H9 (cell line): ENCODE measurements around the gene AFAP1L1. TPM values are rescaled to one million over a fixed set of nuclear protein-coding genes. Genes with fewer than 3 reads are reported as not detected.

Experiments used
- DNase-seq: peaks from one replicate; pipeline ENCODE4 v3.0.0-alpha.2; 2017
- H2AFZ ChIP-seq: one replicate; pipeline ENCODE4 v1.6.1; 2013; ENCODE audit warnings: mild to moderate bottlenecking, low read length, control low read depth, moderate library complexity
- H2AK5ac ChIP-seq: 2 replicates; pipeline ENCODE4 v1.6.1; 2013; ENCODE audit warnings: low read length, control low read depth, mixed read lengths; ENCODE audit not compliant: insufficient read length
- H2BK120ac ChIP-seq: one replicate; pipeline ENCODE4 v1.6.1; 2013; ENCODE audit warnings: low read depth, mild to moderate bottlenecking, low read length, control low read depth, inconsistent platforms; ENCODE audit not compliant: poor library complexity, severe bottlenecking
- H2BK12ac ChIP-seq: 2 replicates; pipeline ENCODE4 v1.6.1; 2013; ENCODE audit warnings: low read length, control low read depth, mixed read lengths, low read depth; ENCODE audit not compliant: insufficient read length
- H2BK15ac ChIP-seq: 2 replicates; pipeline ENCODE4 v1.6.1; 2013; ENCODE audit warnings: low read depth, low read length, control low read depth
- H2BK20ac ChIP-seq: one replicate; pipeline ENCODE4 v1.6.1; 2013; ENCODE audit warnings: low read depth, mild to moderate bottlenecking, low read length, control low read depth, inconsistent platforms; ENCODE audit not compliant: poor library complexity, severe bottlenecking
- H2BK5ac ChIP-seq: 2 replicates; pipeline ENCODE4 v1.6.1; 2013; ENCODE audit warnings: low read length, control low read depth, mixed read lengths; ENCODE audit not compliant: insufficient read length
- H3K14ac ChIP-seq: 2 replicates; pipeline ENCODE4 v1.6.1; 2013; ENCODE audit warnings: low read length, control low read depth; ENCODE audit not compliant: insufficient read depth
- H3K18ac ChIP-seq: 2 replicates; pipeline ENCODE4 v1.6.1; 2013; ENCODE audit warnings: low read depth, mild to moderate bottlenecking, mixed read lengths, low read length, control low read depth; ENCODE audit not compliant: insufficient read length
- H3K23ac ChIP-seq: 2 replicates; pipeline ENCODE4 v1.6.1; 2013; ENCODE audit warnings: low read length, control low read depth, mixed read lengths, low read depth; ENCODE audit not compliant: insufficient read length
- H3K23me2 ChIP-seq: 2 replicates; pipeline ENCODE4 v1.6.1; 2013; ENCODE audit warnings: low read depth, mild to moderate bottlenecking, mixed read lengths, low read length, control low read depth; ENCODE audit not compliant: insufficient read length, poor library complexity, severe bottlenecking
- H3K27ac ChIP-seq: 2 replicates; pipeline ENCODE4 v1.5.1; 2013; ENCODE audit warnings: low read length, control low read depth, mixed read lengths, low read depth; ENCODE audit not compliant: insufficient read length
- H3K27me3 ChIP-seq: 2 replicates; pipeline ENCODE4 v1.6.1; 2013; ENCODE audit warnings: low read length, control low read depth, inconsistent platforms; ENCODE audit not compliant: insufficient read depth
- H3K4ac ChIP-seq: 2 replicates; pipeline ENCODE4 v1.6.1; 2013; ENCODE audit warnings: low read depth, mild to moderate bottlenecking, control low read depth, inconsistent platforms, low read length, moderate library complexity
- H3K4me1 ChIP-seq: 2 replicates; pipeline ENCODE4 v1.6.1; 2013; ENCODE audit warnings: low read length, control low read depth, inconsistent platforms; ENCODE audit not compliant: insufficient read depth
- H3K4me2 ChIP-seq: 2 replicates; pipeline ENCODE4 v1.6.1; 2013; ENCODE audit warnings: low read length, control low read depth, mixed read lengths; ENCODE audit not compliant: insufficient read length, insufficient read depth
- H3K56ac ChIP-seq: 2 replicates; pipeline ENCODE4 v1.6.1; 2013; ENCODE audit warnings: low read depth, mild to moderate bottlenecking, mixed read lengths, low read length, control low read depth; ENCODE audit not compliant: insufficient read length
- H3K79me1 ChIP-seq: 2 replicates; pipeline ENCODE4 v1.6.1; 2013; ENCODE audit warnings: low read depth, mild to moderate bottlenecking, moderate library complexity, low read length, control low read depth, inconsistent platforms; ENCODE audit not compliant: insufficient read depth, poor library complexity, severe bottlenecking
- H3K79me2 ChIP-seq: 2 replicates; pipeline ENCODE4 v1.6.1; 2013; ENCODE audit warnings: low read length, control low read depth, inconsistent platforms; ENCODE audit not compliant: insufficient read depth
- H3K9ac ChIP-seq: 2 replicates; pipeline ENCODE4 v1.6.1; 2013; ENCODE audit warnings: low read length, control low read depth, mixed read lengths; ENCODE audit not compliant: insufficient read length; ENCODE audit errors: extremely low read depth
- H3K9me3 ChIP-seq: one replicate; pipeline ENCODE4 v1.6.1; 2013; ENCODE audit warnings: low read depth, low read length, inconsistent platforms; ENCODE audit not compliant: control insufficient read depth
- H3T11ph ChIP-seq: one replicate; pipeline ENCODE4 v1.6.1; 2013; ENCODE audit warnings: mild to moderate bottlenecking, low read length, control low read depth, inconsistent platforms
- H4K20me1 ChIP-seq: one replicate; pipeline ENCODE4 v1.6.1; 2013; ENCODE audit not compliant: control insufficient read depth, insufficient read length, insufficient read depth
- H4K5ac ChIP-seq: 2 replicates; pipeline ENCODE4 v1.6.1; 2013; ENCODE audit warnings: low read depth, mild to moderate bottlenecking, mixed read lengths, low read length, control low read depth; ENCODE audit not compliant: insufficient read length
- H4K8ac ChIP-seq: replicated peaks from 2 replicates; pipeline ENCODE4 v1.6.1; 2013; ENCODE audit warnings: low read length, control low read depth, mixed read lengths, low read depth; ENCODE audit not compliant: insufficient read length
- H4K91ac ChIP-seq: 2 replicates; pipeline ENCODE4 v1.6.1; 2013; ENCODE audit warnings: low read depth, mild to moderate bottlenecking, moderate library complexity, mixed read lengths, low read length, control low read depth; ENCODE audit not compliant: insufficient read length
- H3K27ac Mint-ChIP-seq, 3 experiments: 2 replicates in 2 of 3; 3 replicates in 1 of 3; pipeline ENCODE4 v1.8.0; 2020 to 2021; ENCODE audit warnings: mixed read lengths in 3 of 3, mild to moderate bottlenecking in 1 of 3, moderate library complexity in 1 of 3
- H3K27me3 Mint-ChIP-seq: 2 replicates; pipeline ENCODE4 v1.8.0; 2021; ENCODE audit warnings: low read depth, mild to moderate bottlenecking, moderate library complexity, mixed read lengths
- H3K36me3 Mint-ChIP-seq, 3 experiments: 2 replicates in 2 of 3; 3 replicates in 1 of 3; pipeline ENCODE4 v1.8.0; 2020 to 2021; ENCODE audit warnings: low read depth in 3 of 3, mixed read lengths in 3 of 3; ENCODE audit not compliant: insufficient read depth in 1 of 3
- H3K4me1 Mint-ChIP-seq, 2 experiments: 2 replicates each; pipeline ENCODE4 v1.8.0; 2020; ENCODE audit warnings: mixed read lengths in 2 of 2
- H3K4me3 Mint-ChIP-seq, 2 experiments: 2 replicates in 1 of 2; 3 replicates in 1 of 2; pipeline ENCODE4 v1.8.0; 2020 to 2021; ENCODE audit warnings: mild to moderate bottlenecking in 2 of 2, mixed read lengths in 2 of 2, moderate library complexity in 1 of 2
- H3K9me3 Mint-ChIP-seq, 2 experiments: 2 replicates in 1 of 2; 3 replicates in 1 of 2; pipeline ENCODE4 v1.8.0; 2020; ENCODE audit warnings: mild to moderate bottlenecking in 2 of 2, mixed read lengths in 2 of 2, moderate library complexity in 1 of 2
- WGBS: extraction: QIAGEN DNeasy Blood & Tissue Kit; methylation state at CpG from one replicate; pipeline ENCODE4 v1.1.7; 2013; ENCODE audit warnings: missing lambda C conversion rate, low lambda C conversion rate, mixed read lengths; ENCODE audit not compliant: insufficient read length; ENCODE audit errors: extremely low coverage; 5-methylcytosine and 5-hydroxymethylcytosine counted together
- total RNA-seq: library from RNA; stranded (reverse); gene quantifications from 2 replicates; pipeline ENCODE4 v1.2.1, GENCODE V29; 2021
- TF ChIP-seq, protein P1 (sequence below): fragments of 200-600 bp; sonication (generic); conservative IDR thresholded peaks from 3 replicates; pipeline ENCODE4 v1.8.0; 2021; ENCODE audit warnings: antibody characterized with exemption, mild to moderate bottlenecking

AFAP1L1 gene
- total RNA-seq, 1 experiment from 2014 or later, result 1.8 TPM

DNA sequence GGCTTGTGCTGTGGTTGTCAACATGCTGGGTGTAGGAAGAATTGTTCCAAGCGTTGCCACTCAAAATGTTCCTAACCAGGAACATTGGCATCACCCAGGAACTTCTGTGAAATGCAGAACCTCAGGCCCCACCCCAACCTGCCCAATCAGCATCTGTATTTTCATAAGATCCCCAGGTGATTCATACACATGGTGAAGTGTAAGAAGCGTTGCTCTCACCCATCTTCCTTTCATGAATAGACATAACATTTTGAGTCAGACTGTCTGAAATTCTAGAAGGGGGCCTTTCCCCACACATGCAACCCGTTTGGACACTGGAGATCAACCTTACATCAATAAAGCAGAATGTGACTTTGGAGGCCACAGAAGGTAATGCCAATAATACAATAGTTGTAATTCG is 9.3 kb upstream of the AFAP1L1 start:
- Histone ChIP-seq H2BK20ac (no peak overlapping the region), H3K27ac (no peak overlapping the region), H3K4me1 (no peaks in the 10 kb centered on the region), H3K23me2 (no peaks in the 10 kb centered on the region), H3K18ac (no peak overlapping the region), H3K14ac (no peak overlapping the region), H4K91ac (no peak overlapping the region), H4K8ac (no peak overlapping the region), H3K4ac (no peak overlapping the region), H3K9me3 (no peaks in the 10 kb centered on the region), H2BK5ac (no peak overlapping the region), H2BK12ac (no peak overlapping the region), H2AK5ac (no peak overlapping the region), H3K79me2 (no peaks in the 10 kb centered on the region), H3K23ac (no peak overlapping the region), H3K9ac (no peak overlapping the region), H3K56ac (no peak overlapping the region), H3K79me1 (no peaks in the 10 kb centered on the region), H3K4me2 (no peak overlapping the region), H3K27me3 (no peaks in the 10 kb centered on the region), H2BK15ac (no peak overlapping the region), H4K20me1 (no peaks in the 10 kb centered on the region), H2AFZ (no peak overlapping the region), H4K5ac (no peak overlapping the region), H2BK120ac (no peak overlapping the region), H3T11ph (no peak overlapping the region)
- DNase-seq, result no peak
- H3K4me3 Mint-ChIP-seq, result no peak overlapping the region
- H3K4me1 Mint-ChIP-seq, result peaks cover 9 to 10% of the 10 kb centered on the region in 2 experiments
- H3K27me3 Mint-ChIP-seq, result peaks cover 50% of the 10 kb centered on the region
- no peak overlapping the region for H3K27ac Mint-ChIP-seq
- TF ChIP-seq, protein P1, sequence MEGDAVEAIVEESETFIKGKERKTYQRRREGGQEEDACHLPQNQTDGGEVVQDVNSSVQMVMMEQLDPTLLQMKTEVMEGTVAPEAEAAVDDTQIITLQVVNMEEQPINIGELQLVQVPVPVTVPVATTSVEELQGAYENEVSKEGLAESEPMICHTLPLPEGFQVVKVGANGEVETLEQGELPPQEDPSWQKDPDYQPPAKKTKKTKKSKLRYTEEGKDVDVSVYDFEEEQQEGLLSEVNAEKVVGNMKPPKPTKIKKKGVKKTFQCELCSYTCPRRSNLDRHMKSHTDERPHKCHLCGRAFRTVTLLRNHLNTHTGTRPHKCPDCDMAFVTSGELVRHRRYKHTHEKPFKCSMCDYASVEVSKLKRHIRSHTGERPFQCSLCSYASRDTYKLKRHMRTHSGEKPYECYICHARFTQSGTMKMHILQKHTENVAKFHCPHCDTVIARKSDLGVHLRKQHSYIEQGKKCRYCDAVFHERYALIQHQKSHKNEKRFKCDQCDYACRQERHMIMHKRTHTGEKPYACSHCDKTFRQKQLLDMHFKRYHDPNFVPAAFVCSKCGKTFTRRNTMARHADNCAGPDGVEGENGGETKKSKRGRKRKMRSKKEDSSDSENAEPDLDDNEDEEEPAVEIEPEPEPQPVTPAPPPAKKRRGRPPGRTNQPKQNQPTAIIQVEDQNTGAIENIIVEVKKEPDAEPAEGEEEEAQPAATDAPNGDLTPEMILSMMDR, result no peak
- H3K36me3 Mint-ChIP-seq, result no peaks in the 10 kb centered on the region
- no CpG with 5 or more reads among the region's 4 CpGs for WGBS
- no peaks in the 10 kb centered on the region; a peak in 1 of 5 replicates for H3K9me3 Mint-ChIP-seq
